Endothelial cell of umbilical vein (primary cell): Measurements from ENCODE around the gene ZNF132. TPM values are rescaled to one million over a fixed set of nuclear protein-coding genes. Genes with fewer than 3 reads are reported as not detected.

Experiments
- BruUV-seq: library from RNA; stranded (reverse); fragments of 400-500 nt; replicated peaks from 2 replicates; lab custom pipeline; 2021; lab: Mats Ljungman, UMichigan
- CTCF ChIA-PET: fragments of 300-600, 350-600 bp; sonication (Branson Sonifier 250); formaldehyde crosslinking; loops from one replicate; lab custom pipeline; 2021; ENCODE audit warnings: antibody characterized with exemption, inconsistent platforms; lab: Charles Lee
- POLR2A ChIA-PET: fragments of 300-600, 350-600 bp; sonication (Branson Sonifier 250); formaldehyde crosslinking; loops from one replicate; lab custom pipeline; 2021; ENCODE audit warnings: antibody characterized with exemption, inconsistent platforms; lab: Charles Lee
- DNase-seq: peaks from one replicate; pipeline ENCODE4 v3.0.0-alpha.2; 2011; ENCODE audit warnings: low read depth, low spot score
- FAIRE-seq: peaks from 2 replicates; lab custom pipeline; 2011; peaks lifted over from hg19 to GRCh38; lab: Jason Lieb, UNC
- H2AFZ ChIP-seq: 2 replicates; pipeline ENCODE4 v1.6.0; 2012; ENCODE audit warnings: low read depth, low read length, control low read depth, inconsistent platforms
- H3K27ac ChIP-seq: 2 replicates; pipeline ENCODE4 v1.5.1; 2011; ENCODE audit warnings: low read depth, mild to moderate bottlenecking, control low read depth, low read length, moderate library complexity; ENCODE audit not compliant: insufficient read depth
- H3K27me3 ChIP-seq, 2 experiments: 2 replicates each; pipeline versions ENCODE4 v1.6.0 to v1.6.1; 2011; ENCODE audit warnings: low read length in 2 of 2, mixed read lengths in 1 of 2; ENCODE audit not compliant: control insufficient read depth in 2 of 2, insufficient read depth in 2 of 2
- H3K36me3 ChIP-seq, 2 experiments: 2 replicates in 1 of 2; 3 replicates in 1 of 2; pipeline ENCODE4 v1.5.1; 2011; ENCODE audit warnings: low read length in 2 of 2, mild to moderate bottlenecking in 1 of 2, moderate library complexity in 1 of 2; ENCODE audit not compliant: control insufficient read depth in 2 of 2, insufficient read depth in 2 of 2; ENCODE audit errors: extremely low read depth in 1 of 2
- H3K4me1 ChIP-seq: 3 replicates; pipeline ENCODE4 v1.5.1; 2011; ENCODE audit warnings: mild to moderate bottlenecking, low read length; ENCODE audit not compliant: control insufficient read depth, insufficient read depth; ENCODE audit errors: extremely low read depth
- H3K4me2 ChIP-seq: 2 replicates; pipeline ENCODE4 v1.6.1; 2011; ENCODE audit warnings: low read length, control low read depth, mixed read lengths; ENCODE audit not compliant: insufficient read depth
- H3K4me3 ChIP-seq, 3 experiments: fragments of 200-600 bp in 1 of 3; sonication (generic), shearing (Covaris generic) in 1 of 3; replicated peaks in 1 of 3; 2 replicates each; pipeline ENCODE4 v1.5.1; 2011 to 2016; ENCODE audit warnings: control low read depth in 3 of 3, low read length in 3 of 3, mild to moderate bottlenecking in 2 of 3, inconsistent platforms in 1 of 3, low read depth in 1 of 3, moderate library complexity in 1 of 3; ENCODE audit not compliant: insufficient read depth in 1 of 3
- H3K79me2 ChIP-seq: 2 replicates; pipeline ENCODE4 v1.6.0; 2012; ENCODE audit warnings: low read length, inconsistent platforms; ENCODE audit not compliant: control insufficient read depth, insufficient read depth
- H3K9ac ChIP-seq: replicated peaks from 2 replicates; pipeline ENCODE3; 2011; ENCODE audit warnings: low read length, control low read depth; ENCODE audit not compliant: insufficient read depth; ENCODE audit errors: extremely low read depth
- H3K9me1 ChIP-seq: replicated peaks from 3 replicates; pipeline ENCODE4 v1.6.0; 2011; ENCODE audit warnings: mild to moderate bottlenecking, low read length; ENCODE audit not compliant: control insufficient read depth, insufficient read depth; ENCODE audit errors: extremely low read depth
- H3K9me3 ChIP-seq: replicated peaks from 2 replicates; pipeline ENCODE4 v1.5.1; 2012; ENCODE audit warnings: low read length, inconsistent platforms; ENCODE audit not compliant: control insufficient read depth, insufficient read depth
- H4K20me1 ChIP-seq: replicated peaks from 2 replicates; pipeline ENCODE3; 2011; ENCODE audit warnings: mild to moderate bottlenecking, low read length; ENCODE audit not compliant: control insufficient read depth, insufficient read depth; ENCODE audit errors: extremely low read depth
- EZH2 ChIP-seq: IDR thresholded peaks from 2 replicates; pipeline ENCODE4 v1.6.1; 2012; ENCODE audit warnings: borderline replicate concordance, low read depth, mild to moderate bottlenecking, moderate library complexity, low read length, inconsistent platforms; ENCODE audit not compliant: severe bottlenecking
- GATA2 ChIP-seq: IDR thresholded peaks from 2 replicates; pipeline ENCODE4 v1.7.0; 2011; ENCODE audit warnings: low read depth, mild to moderate bottlenecking, moderate library complexity, mixed read lengths, low read length; ENCODE audit not compliant: insufficient read length, insufficient read depth
- POLR2A ChIP-seq: IDR thresholded peaks from 2 replicates; pipeline ENCODE4 v1.6.1; 2012; ENCODE audit warnings: low read depth, mild to moderate bottlenecking, control low read depth, low read length
- POLR2AphosphoS5 ChIP-seq: IDR thresholded peaks from 2 replicates; pipeline ENCODE4 v1.6.1; 2012; ENCODE audit warnings: low read depth, mild to moderate bottlenecking, control low read depth, low read length, moderate library complexity; ENCODE audit not compliant: insufficient read depth
- dilution Hi-C: fragments of 300-500 bp; cut with MboI; formaldehyde crosslinking; loops from one replicate; pipeline ENCODE4 v1.15.0; 2019; ENCODE audit warnings: low sequenced_read_pairs; ENCODE audit not compliant: extremely low pct_ligation_motif_present
- intact Hi-C: fragments of 100-400 bp; cut with micrococcal nuclease; formaldehyde crosslinking; loops from one replicate; pipeline ENCODE4 v1.10.0; 2022
- polyA plus RNA-seq, 4 experiments: library from polyadenylated mRNA; depleted of rRNA in 3 of 4; stranded (reverse) in 3 of 4; unstranded in 1 of 4; fragments of >200 nt; gene quantifications; 2 replicates each; pipeline versions ENCODE4 v1.2.1 to v1.2.3, GENCODE V29; 2011 to 2012; ENCODE audit warnings: missing spikeins in 1 of 4
- total RNA-seq: library from RNA; stranded (reverse); gene quantifications from 2 replicates; pipeline ENCODE4 v1.2.3, GENCODE V29; 2021
- TF ChIP-seq, protein P1 (sequence below), 2 donors: IDR thresholded peaks; 1 replicate in 1 of 2; 2 replicates in 1 of 2; pipeline ENCODE4 v1.5.1; 2011; ENCODE audit warnings: low read length in 2 of 2, mild to moderate bottlenecking in 2 of 2, moderate library complexity in 2 of 2, control low read depth in 1 of 2, inconsistent platforms in 1 of 2, low read depth in 1 of 2; ENCODE audit not compliant: insufficient read depth in 1 of 2; ENCODE audit errors: extremely low read depth in 1 of 2

The ZNF132 gene
- total and polyA plus RNA-seq, 2 donors (not counting 3 experiments of a cell fraction or from before 2014, with no cell fraction given), result 0.54 to 4.2 TPM

DNA sequence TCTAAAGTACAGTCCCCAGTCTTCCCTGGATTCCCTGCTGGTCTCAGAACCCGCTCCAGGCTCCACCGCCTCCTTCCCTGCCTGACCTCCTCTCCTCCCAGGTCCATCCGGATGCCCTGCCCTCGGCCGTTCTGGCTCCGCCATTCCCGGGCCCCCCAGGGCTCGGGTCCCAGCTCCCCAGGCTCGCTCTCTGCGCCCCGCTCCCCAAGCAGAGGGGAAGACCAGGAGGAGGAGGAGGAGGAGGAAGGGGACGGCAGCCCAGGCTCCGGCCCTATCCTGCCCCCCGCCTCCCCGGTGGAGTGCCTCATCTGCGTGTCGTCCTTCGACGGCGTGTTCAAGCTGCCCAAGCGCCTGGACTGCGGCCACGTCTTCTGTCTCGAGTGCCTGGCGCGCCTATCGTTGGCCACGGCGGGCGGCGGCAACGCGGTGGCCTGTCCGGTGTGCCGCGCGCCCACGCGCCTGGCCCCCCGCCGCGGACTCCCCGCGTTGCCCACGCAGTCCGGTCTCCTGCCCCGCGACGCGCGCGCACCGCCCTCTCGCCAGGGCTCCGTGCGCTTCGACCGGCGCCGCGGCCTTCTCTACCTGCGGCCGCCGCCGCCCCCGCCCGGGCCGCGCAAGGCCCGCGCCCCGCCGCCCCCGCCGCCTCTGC lies 43.9 kb downstream of the ZNF132 start:
- dilution Hi-C loops, result no loop called here
- no peak overlapping the region for H2AFZ ChIP-seq

DNA sequence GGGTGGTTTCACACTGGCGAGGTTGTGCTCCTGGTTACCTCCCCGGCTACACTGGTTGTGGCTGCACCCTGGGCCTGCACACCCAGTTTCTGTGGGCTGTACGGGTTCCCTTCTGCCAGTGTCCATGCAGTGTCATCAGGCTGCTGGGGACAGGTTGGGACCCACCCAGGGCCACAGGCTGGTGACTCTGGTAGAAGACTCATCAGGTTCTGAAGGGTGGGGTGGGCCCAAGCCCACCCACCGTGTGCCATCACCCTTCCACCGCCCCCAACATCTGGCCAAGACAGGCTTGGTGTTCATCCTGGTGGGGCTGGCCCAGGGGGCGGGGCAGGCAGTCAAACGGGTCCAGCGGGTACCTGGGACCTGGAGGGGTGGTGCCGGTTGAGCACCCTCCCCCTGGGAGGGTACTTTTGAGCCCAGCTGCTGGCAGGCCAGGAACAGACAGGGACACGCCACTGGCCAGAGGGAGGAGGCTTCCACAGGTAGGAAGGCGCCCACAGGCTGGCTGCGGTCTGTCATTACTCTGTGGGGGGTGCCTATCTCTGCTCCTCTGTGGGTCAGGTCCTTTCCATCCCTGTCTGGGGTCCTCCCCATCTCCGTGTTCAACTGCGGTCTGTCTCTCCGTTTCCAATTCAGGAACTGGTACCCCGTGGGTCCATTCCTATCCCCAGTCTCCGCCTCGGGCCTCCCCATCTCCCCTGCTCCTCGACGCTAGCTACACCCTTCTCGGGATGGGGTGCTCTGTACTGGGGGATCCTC lies 44.6 kb downstream of the ZNF132 start, which contains the start of gene RNF225:
RNF225 (plus strand) TSS at position 437 of the 759 bp plus-strand sequence. CDS start 434 bp downstream, outside the sequence.
- dilution Hi-C loops (no loop called here), intact Hi-C loops (loop anchor here (1.0 kb wide), 1 partner anchor 8 kb away; the partner anchor contains the start of gene RPS5)
- TF ChIP-seq POLR2A, result peak; percentile 82
- TF ChIP-seq POLR2AphosphoS5, result peak; percentile 74
- TF ChIP-seq EZH2, result no peak
- TF ChIP-seq, protein P1, sequence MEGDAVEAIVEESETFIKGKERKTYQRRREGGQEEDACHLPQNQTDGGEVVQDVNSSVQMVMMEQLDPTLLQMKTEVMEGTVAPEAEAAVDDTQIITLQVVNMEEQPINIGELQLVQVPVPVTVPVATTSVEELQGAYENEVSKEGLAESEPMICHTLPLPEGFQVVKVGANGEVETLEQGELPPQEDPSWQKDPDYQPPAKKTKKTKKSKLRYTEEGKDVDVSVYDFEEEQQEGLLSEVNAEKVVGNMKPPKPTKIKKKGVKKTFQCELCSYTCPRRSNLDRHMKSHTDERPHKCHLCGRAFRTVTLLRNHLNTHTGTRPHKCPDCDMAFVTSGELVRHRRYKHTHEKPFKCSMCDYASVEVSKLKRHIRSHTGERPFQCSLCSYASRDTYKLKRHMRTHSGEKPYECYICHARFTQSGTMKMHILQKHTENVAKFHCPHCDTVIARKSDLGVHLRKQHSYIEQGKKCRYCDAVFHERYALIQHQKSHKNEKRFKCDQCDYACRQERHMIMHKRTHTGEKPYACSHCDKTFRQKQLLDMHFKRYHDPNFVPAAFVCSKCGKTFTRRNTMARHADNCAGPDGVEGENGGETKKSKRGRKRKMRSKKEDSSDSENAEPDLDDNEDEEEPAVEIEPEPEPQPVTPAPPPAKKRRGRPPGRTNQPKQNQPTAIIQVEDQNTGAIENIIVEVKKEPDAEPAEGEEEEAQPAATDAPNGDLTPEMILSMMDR (IDR thresholded peaks at IDR 0.05; ENCODE audit: extremely low read depth in 1 of 2, insufficient read depth in 1 of 2, low read depth in 1 of 2, low read length in 2 of 2), result no peak
- no peak for TF ChIP-seq GATA2
- no peak within 1 kb of the TSS for H2AFZ ChIP-seq
- no peak within 1 kb of the TSS for H3K9ac ChIP-seq
- ChIA-PET CTCF (no interaction called here), POLR2A (no interaction called here)
- no peak for DNase-seq
- H3K4me3 ChIP-seq, result no peak within 1 kb of the TSS
- BruUV-seq, result no TSS peak
- H3K4me1 ChIP-seq, result peaks cover 1% of the 10 kb centered on the region
- no peaks in the 10 kb centered on the region for H3K9me1 ChIP-seq
- H3K4me2 ChIP-seq, result no peak within 1 kb of the TSS
- H4K20me1 ChIP-seq, result no peaks in the 10 kb centered on the region
- H3K9me3 ChIP-seq, result no peaks in the 10 kb centered on the region
- FAIRE-seq, result no peak
- H3K36me3 ChIP-seq, result peaks cover 6 to 21% of the 10 kb centered on the region in 2 experiments
- H3K79me2 ChIP-seq, result peaks cover 9% of the 10 kb centered on the region
- no peak within 1 kb of the TSS for H3K27ac ChIP-seq
- no peaks in the 10 kb centered on the region for H3K27me3 ChIP-seq

More for the DNA sequence above, 43.9 kb downstream of the ZNF132 start:
- CTCF ChIA-PET, result no interaction called here
- no peak for FAIRE-seq
- Histone ChIP-seq H3K36me3 (peaks cover 6 to 21% of the 10 kb centered on the region in 2 experiments), H3K4me2 (no peak overlapping the region), H4K20me1 (no peaks in the 10 kb centered on the region), H3K9me1 (no peaks in the 10 kb centered on the region), H3K4me3 (no peak overlapping the region), H3K9me3 (no peaks in the 10 kb centered on the region), H3K27me3 (no peaks in the 10 kb centered on the region), H3K79me2 (peaks cover 4% of the 10 kb centered on the region), H3K27ac (no peak overlapping the region), H3K4me1 (peaks cover 7% of the 10 kb centered on the region), H3K9ac (no peak overlapping the region)
- BruUV-seq, result no TSS peak
- TF ChIP-seq EZH2 (peak; percentile 90), POLR2A (no peak)
- intact Hi-C loops, result loop anchor here (1.0 kb wide), 1 partner anchor 9 kb away; the partner anchor contains the start of gene RPS5
- DNase-seq, result no peak
- POLR2A ChIA-PET, result no interaction called here
